ENCODE measurements around the gene CXCR5.

The CXCR5 gene

DNA sequence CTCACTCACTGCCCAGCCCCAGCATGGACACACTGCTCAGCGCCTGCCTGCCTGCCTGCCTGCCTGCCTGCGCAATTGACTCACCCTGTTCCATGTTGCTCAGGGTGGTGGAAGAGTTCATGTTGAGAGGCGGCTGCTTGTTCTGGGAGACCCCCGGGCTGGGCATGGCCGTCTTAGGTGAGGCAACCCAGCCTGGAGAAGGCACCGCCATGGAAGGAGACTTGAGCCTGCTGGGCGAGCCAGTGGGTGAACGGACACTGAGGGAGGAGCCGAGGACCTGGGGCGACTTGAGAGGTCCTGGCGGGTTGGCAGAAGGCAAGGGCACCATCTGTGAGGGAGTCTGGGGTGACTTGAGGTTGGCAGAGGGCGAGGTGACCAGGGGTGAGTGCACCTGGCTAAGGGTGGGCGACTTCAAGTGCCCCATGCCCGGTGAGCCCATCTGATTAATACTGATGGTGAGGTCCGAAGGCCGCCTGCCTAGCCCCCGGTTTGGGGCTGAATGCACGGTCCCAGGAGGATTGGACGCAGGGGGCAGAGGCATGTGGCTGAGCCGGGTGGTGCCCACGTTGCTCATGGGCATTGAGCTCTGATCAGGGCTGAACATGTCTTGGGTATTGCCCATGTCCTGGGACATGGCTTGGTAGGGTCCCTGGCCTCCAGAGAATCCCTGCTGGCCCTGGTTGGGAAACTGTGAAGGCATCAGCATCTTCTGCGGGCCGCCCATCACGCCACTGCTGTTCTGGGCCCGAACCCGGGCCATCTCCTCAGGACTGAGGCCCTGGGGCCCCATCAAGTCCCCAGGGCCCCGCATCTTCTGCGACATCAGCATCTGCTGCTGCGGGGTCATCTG lies 17.1 kb downstream of the CXCR5 start:
- TF ChIP-seq, protein P1, sequence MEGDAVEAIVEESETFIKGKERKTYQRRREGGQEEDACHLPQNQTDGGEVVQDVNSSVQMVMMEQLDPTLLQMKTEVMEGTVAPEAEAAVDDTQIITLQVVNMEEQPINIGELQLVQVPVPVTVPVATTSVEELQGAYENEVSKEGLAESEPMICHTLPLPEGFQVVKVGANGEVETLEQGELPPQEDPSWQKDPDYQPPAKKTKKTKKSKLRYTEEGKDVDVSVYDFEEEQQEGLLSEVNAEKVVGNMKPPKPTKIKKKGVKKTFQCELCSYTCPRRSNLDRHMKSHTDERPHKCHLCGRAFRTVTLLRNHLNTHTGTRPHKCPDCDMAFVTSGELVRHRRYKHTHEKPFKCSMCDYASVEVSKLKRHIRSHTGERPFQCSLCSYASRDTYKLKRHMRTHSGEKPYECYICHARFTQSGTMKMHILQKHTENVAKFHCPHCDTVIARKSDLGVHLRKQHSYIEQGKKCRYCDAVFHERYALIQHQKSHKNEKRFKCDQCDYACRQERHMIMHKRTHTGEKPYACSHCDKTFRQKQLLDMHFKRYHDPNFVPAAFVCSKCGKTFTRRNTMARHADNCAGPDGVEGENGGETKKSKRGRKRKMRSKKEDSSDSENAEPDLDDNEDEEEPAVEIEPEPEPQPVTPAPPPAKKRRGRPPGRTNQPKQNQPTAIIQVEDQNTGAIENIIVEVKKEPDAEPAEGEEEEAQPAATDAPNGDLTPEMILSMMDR (IDR thresholded peaks at IDR 0.05), result no peak

DNA sequence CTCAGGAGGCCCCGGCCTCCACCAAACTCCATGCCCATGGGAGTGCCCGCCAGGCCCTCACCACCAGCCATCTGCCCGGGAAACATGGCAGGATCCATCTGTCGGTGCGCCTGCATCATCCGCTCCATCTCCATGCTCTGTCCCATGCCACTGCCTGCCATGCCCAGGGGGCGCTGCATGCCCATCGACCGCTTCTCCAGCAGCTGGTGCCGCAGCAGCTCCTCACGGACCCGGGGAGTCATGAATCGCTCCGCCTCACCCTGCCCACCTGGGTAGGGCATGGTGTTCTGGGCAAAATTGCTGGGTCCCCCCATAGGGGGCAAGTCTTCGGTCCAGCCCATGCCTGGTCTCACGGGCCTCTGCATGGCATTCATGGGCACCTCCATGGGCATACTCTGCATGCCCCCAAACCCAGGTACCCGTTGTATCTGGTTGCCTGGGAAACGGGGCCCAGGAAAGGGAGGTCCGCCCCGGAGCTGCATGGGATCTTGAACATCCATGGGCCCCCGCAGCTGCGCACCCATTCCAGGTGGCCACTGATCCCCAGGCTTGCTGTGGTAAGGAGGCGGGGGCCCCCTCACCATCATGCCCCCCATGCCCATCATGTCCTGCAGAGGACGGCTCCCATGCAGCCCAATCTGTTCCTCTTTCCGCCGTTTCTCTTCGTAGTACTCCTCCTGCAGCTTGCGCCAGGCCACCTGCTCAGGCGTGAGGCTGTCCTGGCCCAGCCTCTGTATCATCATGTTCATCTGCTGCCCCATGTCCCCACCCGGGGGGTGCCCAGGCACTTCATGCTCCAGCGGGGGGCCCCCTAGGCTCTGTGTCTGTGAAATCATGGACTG lies 18.0 kb downstream of the CXCR5 start:
- TF ChIP-seq, protein P1 (IDR thresholded peaks at IDR 0.05), result no peak

DNA sequence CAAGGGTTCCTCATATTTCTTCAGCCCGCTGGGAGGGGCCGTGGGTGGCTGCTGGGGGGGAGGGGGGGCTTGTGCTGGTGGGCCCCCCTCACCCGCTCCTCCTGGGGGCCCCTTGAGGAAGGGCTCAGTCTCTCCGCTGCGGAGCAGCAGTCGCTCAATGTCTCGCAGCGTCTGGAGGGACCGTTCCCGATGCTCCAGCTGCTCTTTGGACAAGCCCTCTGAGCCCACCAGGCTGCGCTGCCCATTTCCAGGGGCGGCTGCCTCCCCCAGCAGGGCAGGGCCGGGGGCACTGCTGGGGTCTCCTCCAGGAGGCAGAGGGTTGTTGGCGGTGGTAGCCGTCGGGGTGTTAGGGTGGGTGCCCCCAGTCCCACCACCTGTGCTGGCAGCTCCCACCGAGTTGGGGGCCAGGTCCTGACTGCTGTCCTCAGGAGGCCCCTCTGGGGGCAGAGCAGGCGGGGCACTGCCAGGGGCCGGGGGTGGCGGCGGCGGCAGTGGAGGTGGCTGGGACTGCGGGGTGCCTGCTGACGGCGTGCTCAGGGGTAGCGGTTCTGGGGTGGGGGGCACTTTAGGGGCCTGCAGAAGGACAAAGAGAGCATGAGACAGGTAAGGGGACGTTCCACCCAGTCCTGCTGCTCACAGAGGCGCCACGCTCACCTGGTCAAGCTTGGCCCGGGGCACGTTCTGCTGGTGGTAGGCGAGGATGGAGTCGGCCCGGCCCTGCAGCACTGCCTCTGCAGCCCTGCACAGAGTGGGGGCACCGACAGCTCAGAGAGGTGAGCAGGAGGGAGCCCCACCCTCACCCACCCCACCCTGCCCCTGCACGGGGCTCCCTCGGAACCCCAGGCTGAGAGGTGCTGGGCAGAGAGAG lies 18.9 kb downstream of the CXCR5 start:
- TF ChIP-seq, protein P1 (IDR thresholded peaks at IDR 0.05), result no peak

DNA sequence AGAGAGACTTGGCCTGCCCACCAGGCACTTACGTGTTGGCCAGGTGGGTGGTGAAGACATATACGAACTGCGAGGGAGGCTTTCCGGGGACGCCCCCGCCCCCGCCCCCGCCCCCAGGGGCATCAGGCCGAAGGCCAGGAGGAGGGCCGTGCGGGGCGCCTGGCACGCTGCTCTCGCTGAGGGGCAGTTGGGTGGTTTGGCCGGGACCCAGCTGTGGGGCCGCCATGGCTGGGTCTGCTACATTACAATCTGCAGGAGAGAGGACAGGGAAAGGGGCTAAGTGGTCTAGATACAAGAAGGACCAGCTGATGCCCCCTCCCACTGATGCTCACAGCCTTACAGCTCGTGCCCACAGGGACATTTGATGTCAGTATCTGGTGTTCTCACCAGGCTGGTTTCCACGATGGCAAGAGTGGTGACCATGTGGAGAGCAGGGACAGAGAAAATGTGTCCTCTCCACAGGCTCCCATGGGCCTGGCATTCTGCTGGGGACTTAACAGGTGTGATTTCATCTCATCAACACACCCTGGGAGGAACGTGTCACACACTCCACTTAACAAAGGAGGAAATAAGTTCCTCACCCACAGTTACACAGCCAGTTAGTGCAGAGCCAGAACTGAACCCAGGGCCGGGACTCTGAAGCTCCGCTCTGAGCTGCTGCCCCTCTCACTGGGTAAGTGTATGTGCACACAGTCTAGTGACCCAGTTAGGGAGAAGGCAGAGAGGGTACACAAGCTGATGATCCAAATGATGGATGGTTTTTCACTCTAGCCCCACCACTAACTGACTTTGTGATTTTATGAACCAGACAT lies 19.7 kb downstream of the CXCR5 start:
- TF ChIP-seq, protein P1 (IDR thresholded peaks at IDR 0.05), result no peak

DNA sequence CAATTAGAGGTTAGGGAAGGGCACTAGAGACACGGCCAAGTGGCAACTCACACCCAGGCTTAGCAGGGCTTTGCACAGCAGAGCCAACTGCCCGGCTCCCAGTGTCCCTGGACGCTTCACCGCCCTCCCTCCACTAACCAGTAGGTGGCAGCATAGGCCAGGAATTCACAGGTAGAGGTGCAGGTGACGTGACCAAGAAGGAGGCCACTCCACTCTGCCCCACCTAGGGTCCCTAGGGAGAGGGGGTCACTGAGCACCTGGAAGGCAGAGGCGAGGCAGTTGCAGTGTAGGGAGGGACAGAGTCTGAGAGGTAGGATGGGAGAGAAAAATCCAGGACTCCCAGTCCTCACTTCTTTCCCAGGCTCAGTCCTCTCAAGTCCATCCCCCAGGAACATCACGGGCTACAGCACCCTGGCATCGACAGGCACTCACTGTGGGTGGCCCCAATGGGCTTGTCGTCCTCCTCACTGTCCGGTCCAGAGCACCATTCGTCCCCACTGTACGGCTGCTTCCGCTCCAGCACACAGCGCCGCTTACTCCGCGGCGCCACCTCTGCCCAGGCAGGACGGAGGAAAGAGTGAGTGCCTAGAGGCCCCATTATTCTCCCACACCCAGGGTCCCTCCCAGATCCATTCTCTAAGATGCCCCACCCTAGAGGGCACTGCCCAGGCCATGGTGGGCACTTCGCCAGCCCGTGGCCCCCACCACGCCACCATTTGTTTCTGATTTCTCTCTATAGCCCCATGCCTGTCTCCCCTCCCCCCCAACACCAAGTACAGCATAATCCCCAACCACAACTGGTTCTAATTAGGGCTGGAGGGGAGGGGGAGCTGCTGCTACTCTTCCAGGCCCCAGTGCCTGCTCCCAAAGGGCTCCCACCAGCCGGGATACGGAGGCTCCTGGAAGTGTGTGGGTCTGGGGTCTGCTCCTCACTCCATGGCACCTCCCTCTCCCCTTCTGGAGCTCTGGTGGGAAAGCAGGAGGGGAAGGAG lies 23.7 kb downstream of the CXCR5 start:
- TF ChIP-seq, protein P1 (IDR thresholded peaks at IDR 0.05), result peak; percentile 85

DNA sequence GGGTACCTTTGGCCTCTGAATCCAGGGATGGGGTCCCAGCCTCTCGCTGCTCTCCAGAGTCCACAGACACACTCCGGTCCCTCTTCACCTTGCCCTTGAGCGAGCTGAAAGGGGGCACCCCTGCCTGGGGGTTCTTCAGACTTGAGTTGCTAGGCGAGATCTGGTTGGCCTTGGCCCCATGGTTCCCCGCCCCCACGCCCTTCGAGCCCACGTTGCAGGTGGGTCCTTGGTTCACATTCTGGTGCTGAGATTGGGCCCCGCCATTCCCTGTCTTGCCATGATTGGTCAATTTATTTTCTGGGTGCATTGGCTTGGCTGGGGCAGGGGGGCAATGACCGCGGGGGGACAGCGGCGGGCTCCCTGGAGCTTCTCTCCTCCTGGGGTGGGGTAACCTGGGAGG lies 24.6 kb downstream of the CXCR5 start:
- TF ChIP-seq, protein P1 (IDR thresholded peaks at IDR 0.05), result no peak

Data from LNCAP (cell line).